Neutrophil (primary cell): Measurements from ENCODE around the gene CTNNA2.

ENCODE experiments used
- H3K27ac ChIP-seq: fragments of 200-600 bp; sonication (generic); 2 replicates; pipeline ENCODE4 v1.5.1; 2016; ENCODE audit warnings: mild to moderate bottlenecking, moderate library complexity
- H3K27me3 ChIP-seq: fragments of 200-600 bp; sonication (generic); 2 replicates; pipeline ENCODE4 v1.6.0; 2016; ENCODE audit warnings: mild to moderate bottlenecking
- H3K36me3 ChIP-seq: fragments of 200-600 bp; sonication (generic); 2 replicates; pipeline ENCODE4 v1.5.1; 2017
- H3K4me1 ChIP-seq, 2 experiments: fragments of 200-600 bp in 1 of 2; sonication (generic) in 1 of 2; 1 replicate in 1 of 2; 2 replicates in 1 of 2; pipeline versions ENCODE4 v1.5.1 to v1.6.1; 2013 to 2016; ENCODE audit warnings: low read depth in 1 of 2, low read length in 1 of 2, mild to moderate bottlenecking in 1 of 2, moderate library complexity in 1 of 2; ENCODE audit not compliant: control insufficient read depth in 1 of 2, insufficient read depth in 1 of 2
- H3K4me3 ChIP-seq, 2 experiments: fragments of 200-600 bp in 1 of 2; sonication (generic) in 1 of 2; 1 replicate in 1 of 2; 2 replicates in 1 of 2; pipeline ENCODE4 v1.5.1; 2013 to 2016; ENCODE audit warnings: low read depth in 1 of 2, low read length in 1 of 2, mild to moderate bottlenecking in 1 of 2, moderate library complexity in 1 of 2
- H3K9me3 ChIP-seq: fragments of 200-600 bp; sonication (generic); 2 replicates; pipeline ENCODE4 v1.5.1; 2016
- TF ChIP-seq, protein P1 (sequence below): fragments of 200-600 bp; sonication (generic); IDR thresholded peaks from 2 replicates; pipeline ENCODE4 v1.5.1; 2016; ENCODE audit warnings: antibody characterized with exemption

CTNNA2 gene

DNA sequence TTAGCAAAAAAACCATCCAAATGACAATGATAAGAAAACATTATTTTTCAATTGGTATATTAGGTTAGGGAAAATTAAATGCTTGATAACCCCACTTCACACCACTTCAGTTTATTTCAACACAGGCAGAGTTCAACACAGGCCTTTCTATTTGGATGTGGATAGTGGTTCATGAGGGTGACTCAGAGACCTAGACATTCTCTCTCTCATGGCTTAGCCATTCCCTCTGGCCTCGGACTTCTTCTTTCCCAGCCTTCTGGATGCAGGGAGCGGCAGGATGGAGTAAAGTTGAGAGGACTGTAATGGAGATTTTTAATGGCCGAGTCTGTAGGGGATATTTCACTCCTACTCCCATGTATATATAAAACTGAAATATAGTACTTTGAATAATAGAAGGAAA lies 109.7 kb downstream of the CTNNA2 start:
- Histone ChIP-seq H3K9me3 (no peaks in the 10 kb centered on the region), H3K4me3 (no peak overlapping the region), H3K4me1 (no peaks in the 10 kb centered on the region), H3K27ac (no peak overlapping the region), H3K27me3 (no peaks in the 10 kb centered on the region), H3K36me3 (no peaks in the 10 kb centered on the region)
- TF ChIP-seq, protein P1, sequence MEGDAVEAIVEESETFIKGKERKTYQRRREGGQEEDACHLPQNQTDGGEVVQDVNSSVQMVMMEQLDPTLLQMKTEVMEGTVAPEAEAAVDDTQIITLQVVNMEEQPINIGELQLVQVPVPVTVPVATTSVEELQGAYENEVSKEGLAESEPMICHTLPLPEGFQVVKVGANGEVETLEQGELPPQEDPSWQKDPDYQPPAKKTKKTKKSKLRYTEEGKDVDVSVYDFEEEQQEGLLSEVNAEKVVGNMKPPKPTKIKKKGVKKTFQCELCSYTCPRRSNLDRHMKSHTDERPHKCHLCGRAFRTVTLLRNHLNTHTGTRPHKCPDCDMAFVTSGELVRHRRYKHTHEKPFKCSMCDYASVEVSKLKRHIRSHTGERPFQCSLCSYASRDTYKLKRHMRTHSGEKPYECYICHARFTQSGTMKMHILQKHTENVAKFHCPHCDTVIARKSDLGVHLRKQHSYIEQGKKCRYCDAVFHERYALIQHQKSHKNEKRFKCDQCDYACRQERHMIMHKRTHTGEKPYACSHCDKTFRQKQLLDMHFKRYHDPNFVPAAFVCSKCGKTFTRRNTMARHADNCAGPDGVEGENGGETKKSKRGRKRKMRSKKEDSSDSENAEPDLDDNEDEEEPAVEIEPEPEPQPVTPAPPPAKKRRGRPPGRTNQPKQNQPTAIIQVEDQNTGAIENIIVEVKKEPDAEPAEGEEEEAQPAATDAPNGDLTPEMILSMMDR, result no peak

DNA sequence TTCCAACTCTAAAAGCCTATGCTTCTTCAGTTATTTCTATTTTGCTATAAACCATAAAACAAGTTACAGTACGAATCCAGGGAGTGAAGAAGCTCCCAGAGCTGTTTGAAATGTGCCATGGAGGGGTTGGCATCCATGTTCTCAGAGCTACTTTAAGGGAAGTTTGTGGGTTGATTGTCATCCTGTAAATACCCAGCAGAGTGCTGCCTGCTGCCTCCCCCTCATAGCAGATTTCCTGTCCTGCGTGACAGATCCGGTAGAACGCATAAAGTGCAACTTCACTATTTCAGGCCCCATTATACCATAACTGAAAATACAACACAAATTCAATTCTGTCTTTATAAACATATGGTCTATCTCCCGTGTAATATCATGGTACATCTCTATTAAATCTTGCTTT lies 114.4 kb downstream of the CTNNA2 start:
- Histone ChIP-seq H3K4me1 (no peaks in the 10 kb centered on the region), H3K36me3 (no peaks in the 10 kb centered on the region), H3K9me3 (no peaks in the 10 kb centered on the region), H3K27me3 (no peaks in the 10 kb centered on the region), H3K4me3 (no peak overlapping the region), H3K27ac (no peak overlapping the region)
- TF ChIP-seq, protein P1, result no peak

DNA sequence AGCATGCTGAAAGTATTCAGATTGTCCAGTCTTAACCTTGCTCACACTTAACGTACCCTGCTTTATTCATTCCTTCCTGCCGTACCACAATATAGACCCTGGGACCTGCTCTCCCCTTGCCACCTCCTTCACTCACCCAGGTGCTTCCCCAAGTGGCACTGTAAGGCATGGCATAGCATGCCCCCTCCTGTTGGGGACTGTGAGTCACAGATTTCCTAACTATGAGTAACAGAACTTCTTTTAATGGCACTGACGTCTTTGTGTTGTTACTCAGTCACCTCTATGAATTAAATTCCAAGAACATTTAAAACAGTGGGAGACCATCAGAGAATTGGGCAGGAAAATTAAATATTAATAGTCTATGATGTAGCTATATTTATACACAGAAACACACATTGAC lies 117.2 kb downstream of the CTNNA2 start:
- Histone ChIP-seq H3K27me3 (no peaks in the 10 kb centered on the region), H3K9me3 (no peaks in the 10 kb centered on the region), H3K4me3 (no peak overlapping the region), H3K36me3 (no peaks in the 10 kb centered on the region), H3K4me1 (no peaks in the 10 kb centered on the region), H3K27ac (no peak overlapping the region)
- TF ChIP-seq, protein P1, result no peak

DNA sequence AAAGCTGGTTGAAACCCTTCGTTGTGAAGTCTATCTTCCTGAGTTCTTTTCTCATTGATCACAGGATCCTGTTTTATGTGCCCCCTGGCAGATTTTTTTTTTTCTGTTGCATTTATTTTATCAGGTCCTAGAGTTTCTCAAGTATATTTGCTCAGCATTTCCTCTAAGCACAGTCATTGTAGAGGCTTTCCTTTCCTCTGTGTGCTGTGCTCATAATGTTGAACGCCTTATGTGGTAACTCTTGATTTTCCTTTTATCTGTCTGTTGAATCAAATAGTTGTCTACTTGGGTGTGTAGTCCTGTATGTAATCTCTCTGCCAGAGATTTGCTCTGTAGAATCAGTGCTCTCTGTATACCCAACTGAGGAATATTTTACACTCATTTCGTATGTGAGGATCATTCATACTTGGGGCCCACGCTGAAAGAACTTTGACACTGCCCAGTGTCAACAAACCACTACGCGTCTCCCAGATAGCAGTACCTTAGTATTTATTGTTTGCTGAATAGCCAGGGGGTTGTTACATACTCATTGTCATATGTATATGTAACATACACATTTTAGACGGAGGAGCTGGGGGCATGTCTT lies 118.2 kb downstream of the CTNNA2 start:
- no peaks in the 10 kb centered on the region for H3K36me3 ChIP-seq
- no peak overlapping the region for H3K4me3 ChIP-seq
- no peak overlapping the region for H3K27ac ChIP-seq
- H3K4me1 ChIP-seq, result no peaks in the 10 kb centered on the region
- H3K9me3 ChIP-seq, result no peaks in the 10 kb centered on the region
- H3K27me3 ChIP-seq, result no peaks in the 10 kb centered on the region
- TF ChIP-seq, protein P1, result no peak

DNA sequence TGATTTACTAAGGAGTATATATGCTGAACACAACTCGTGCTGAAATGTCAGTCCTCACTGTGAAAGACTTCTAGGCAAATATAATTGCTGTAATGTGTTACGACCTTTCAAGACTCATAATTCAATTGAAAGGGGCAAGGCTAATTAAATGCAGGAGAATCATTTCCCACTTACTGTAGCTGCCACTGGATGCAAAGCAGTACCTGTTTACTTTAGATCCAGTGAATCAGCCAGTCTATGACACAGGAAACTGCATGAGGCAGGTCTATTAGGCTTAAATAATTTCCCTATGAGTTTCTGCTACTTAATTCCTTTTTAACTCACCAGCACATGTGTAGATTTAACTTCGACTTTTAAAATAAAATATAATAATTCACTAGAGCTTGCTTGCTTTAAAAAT lies 125.6 kb downstream of the CTNNA2 start:
- Histone ChIP-seq H3K27me3 (no peaks in the 10 kb centered on the region), H3K9me3 (no peaks in the 10 kb centered on the region), H3K4me3 (no peak overlapping the region), H3K4me1 (no peaks in the 10 kb centered on the region), H3K27ac (no peak overlapping the region), H3K36me3 (no peaks in the 10 kb centered on the region)
- TF ChIP-seq, protein P1, result no peak

DNA sequence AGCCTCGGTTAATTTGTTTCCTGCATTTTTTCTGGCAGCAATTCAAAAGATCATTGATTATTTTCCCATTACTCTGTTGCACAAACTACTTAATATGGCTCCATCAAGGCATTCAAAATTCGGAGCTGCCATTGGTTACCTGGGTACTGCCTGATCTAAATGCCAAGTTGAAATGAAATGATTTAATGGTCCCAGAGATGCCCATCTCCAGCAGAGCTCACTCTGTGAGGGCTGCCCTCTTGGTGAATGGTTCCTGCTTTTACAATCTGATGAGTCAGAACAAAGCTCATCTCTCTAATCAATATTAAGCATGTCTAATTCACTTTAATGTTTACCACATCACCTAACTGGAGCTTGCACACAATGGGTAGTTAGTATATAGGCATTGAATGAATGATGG lies 126.1 kb downstream of the CTNNA2 start:
- TF ChIP-seq, protein P1, result no peak
- Histone ChIP-seq H3K36me3 (no peaks in the 10 kb centered on the region), H3K9me3 (no peaks in the 10 kb centered on the region), H3K4me1 (no peaks in the 10 kb centered on the region), H3K27me3 (no peaks in the 10 kb centered on the region), H3K4me3 (no peak overlapping the region), H3K27ac (no peak overlapping the region)
